Amygdala (tissue), 56 donors: ENCODE data around the gene TLCD1.
"Not testable (repeated sequence)": the region's sequence is repeated elsewhere in the genome, so short reads cannot be mapped to it uniquely, and the experiment has no call there.

ENCODE experiments used
- DNase-seq, 56 donors: peaks; one replicate each; lab custom pipeline; 2025; lab: John Stamatoyannopoulos, UW

The TLCD1 gene

DNA sequence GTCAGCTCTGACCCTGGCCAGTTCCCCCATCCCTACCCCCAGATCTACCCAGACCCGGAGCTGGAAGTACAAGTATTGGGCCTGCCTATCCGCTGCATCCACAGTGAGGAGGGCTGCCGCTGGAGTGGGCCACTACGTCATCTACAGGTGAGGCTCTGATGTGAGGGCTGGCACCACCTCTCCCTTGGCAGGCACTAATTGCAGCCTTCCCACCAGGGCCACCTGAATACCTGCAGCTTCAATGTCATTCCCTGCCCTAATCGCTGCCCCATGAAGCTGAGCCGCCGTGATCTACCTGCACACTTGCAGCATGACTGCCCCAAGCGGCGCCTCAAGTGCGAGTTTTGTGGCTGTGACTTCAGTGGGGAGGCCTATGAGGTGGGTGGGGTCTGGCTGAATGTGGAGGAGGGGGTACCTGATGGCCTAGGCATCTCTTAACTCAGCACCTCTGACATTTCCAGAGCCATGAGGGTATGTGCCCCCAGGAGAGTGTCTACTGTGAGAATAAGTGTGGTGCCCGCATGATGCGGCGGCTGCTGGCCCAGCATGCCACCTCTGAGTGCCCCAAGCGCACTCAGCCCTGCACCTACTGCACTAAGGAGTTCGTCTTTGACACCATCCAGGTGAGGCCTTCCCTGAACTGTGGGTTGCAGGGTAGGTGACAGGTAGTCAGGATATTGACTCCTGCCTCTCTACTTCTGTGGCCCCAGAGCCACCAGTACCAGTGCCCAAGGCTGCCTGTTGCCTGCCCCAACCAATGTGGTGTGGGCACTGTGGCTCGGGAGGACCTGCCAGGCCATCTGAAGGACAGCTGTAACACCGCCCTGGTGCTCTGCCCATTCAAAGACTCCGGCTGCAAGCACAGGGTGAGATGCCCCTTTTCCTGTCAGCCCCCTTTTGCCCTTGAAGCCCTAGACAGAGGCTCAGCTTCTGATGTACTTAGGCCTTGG lies 22.0 kb upstream of the TLCD1 start:
- no peak for DNase-seq

DNA sequence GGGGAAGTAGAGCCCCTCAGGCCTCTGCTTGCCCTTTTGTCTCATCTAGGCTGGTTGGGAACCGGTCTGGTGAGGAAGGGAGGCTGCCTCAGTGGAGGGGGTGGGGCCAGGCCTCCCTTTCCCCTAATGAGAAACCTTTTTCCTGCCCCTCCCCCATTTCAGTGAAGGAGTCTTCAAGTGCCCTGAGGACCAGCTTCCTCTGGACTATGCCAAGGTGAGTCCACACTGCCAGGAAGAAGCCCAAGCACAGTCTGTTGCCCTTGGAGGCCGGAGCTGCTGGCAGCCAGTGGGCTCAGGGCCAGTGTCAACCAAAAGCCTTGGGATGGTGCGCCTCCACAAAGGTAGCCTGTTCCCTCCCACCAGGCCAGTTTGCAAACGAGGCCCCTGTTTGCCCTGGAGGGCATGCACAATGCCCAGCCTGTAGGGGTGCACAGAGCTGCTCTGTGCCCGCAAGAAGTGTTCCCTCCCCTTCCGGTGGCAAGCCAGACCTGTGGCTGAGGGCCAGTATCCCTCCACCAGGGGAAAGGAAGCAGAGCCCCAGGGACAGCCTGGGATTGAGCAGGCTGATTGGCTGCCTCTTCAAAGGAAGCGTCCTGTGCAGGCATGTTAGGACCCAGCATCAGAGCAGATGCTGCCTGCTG lies 21.1 kb upstream of the TLCD1 start:
- peak in 51 of 56 donors; percentile 24 to 81 (median 67) for DNase-seq

DNA sequence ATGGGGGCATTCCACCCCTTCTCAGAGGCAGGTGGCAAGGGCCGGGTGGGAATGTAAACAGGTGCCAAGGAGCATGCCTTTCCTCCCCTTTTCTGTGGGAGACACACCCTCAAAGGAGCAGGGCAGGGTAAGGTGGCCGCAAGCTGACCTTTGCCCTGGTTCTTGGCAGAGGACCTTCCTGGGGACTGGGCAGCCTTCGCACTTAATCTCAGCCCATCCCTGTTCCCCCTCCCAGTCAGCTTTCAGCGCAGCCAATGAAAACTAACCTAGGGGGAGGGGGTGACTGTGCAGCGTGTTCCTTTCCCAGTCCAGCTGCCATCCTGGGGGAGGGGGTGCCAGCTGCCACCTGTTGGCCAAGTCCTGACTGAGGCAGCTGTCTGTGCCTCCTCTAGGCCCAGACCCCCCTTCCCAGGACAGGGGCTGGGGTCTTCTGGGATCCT lies 20.6 kb upstream of the TLCD1 start:
- DNase-seq, result peak in 45 of 56 donors; percentile 25 to 81 (median 62)

DNA sequence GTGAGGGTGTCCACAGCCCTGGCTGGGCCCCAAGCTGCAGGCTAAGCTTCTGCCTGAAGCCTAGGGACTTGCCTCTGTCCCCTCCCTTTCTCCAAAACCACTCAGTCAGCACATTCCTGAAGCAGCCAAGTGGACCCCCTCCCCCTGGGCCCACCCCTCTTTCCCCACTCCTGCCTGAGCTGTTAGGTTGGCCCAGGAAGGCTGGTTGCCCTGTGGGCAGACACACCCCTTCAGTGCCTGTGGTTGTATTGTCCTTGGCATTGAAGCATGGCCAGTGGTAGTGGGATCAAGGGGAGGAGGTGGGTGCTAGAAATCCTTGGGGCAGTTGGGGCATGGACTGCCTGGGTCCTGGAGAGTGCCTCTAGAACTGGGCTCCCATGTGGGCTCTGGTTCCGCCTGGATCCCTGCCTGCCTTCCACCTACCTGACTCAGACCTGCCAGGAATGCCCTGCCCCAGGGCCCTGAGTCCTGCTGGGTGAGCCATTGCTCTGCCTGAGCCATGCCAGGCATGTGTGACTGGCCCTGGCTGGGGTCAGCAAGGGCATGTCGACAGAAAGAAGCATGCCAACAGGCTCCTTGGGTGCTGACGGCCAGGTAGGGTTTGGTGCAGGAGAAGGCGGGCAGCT lies 19.9 kb upstream of the TLCD1 start:
- DNase-seq, result peak in 2 of 56 donors; percentile 49 to 57

DNA sequence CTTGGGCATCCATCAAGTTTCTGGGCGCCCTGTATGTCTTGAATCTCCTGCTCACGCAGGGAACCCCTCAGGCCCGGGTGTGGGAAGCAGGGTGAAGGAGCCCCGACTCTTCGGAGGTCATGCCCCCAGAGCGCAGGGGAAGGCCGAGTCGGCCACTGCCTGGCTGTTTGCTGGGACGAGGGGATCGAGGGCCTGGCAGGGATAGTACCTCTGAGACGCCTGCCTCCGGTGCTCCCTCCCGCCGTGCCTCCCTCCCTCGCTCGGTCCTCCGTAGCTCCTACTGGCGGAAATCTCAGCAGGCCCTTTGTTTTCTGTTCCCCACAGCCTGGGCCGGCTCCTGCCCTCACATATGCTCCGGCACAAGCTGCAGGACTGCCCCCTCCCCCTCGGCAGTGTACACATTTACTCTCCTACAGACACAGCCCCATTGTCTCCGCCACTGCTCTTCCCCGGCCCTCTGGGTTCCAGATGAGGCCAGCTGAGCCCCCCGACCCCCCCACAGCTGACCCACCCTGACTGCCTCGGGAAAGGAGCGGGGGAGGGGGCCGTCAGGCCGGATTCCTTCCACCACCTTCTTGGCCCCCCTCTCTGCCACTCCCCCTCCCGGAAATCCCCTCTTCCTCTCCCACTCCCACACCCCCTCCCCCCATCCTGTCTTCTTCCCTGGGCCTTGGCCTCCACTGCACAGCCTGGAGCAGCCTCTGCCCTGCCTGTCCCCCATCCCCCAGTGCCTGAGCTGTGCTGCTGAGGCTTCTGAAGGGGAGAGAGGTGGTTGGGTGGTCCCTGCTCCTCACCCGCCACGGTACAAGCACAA lies 19.1 kb upstream of the TLCD1 start:
- DNase-seq, result peak in 55 of 56 donors; percentile 26 to 97 (median 85)

DNA sequence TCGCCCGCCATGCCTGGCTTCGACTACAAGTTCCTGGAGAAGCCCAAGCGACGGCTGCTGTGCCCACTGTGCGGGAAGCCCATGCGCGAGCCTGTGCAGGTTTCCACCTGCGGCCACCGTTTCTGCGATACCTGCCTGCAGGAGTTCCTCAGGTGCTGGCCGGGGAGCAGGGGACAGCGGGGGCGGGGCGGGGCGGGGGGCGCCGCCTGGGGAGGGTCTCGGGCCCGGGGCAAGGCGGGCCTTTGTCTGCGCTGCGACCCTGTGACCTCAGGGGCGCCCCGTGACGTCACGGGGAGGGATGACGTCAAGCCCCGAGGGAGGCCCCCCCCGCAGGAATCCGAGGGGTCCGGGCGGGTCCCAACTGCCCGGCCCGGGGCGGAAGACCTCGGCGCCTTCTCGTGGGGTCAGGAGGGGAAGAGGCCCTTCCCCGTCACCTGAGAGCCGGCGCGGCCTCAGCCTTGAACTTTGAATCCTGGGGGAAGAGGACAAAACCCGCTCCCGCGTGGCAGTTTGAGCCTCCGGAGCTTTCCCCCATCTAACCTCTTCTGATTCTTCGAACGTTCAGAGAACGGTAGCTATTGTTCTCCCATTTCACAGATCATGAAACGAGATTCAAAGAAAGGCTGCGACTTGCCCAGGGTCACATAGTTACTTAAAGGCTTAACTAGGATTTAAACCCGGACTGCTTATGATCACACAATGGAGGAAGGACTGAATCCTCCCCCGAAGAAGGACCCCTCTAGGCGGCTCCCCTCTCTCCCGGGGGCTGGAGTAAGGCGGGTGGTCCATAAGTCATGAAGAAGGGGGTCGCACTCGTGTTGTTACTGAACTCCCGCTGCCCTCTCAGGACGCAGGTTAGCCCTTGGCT lies 18.3 kb upstream of the TLCD1 start:
- DNase-seq, result peak in 26 of 56 donors; percentile 20 to 74 (median 54)

DNA sequence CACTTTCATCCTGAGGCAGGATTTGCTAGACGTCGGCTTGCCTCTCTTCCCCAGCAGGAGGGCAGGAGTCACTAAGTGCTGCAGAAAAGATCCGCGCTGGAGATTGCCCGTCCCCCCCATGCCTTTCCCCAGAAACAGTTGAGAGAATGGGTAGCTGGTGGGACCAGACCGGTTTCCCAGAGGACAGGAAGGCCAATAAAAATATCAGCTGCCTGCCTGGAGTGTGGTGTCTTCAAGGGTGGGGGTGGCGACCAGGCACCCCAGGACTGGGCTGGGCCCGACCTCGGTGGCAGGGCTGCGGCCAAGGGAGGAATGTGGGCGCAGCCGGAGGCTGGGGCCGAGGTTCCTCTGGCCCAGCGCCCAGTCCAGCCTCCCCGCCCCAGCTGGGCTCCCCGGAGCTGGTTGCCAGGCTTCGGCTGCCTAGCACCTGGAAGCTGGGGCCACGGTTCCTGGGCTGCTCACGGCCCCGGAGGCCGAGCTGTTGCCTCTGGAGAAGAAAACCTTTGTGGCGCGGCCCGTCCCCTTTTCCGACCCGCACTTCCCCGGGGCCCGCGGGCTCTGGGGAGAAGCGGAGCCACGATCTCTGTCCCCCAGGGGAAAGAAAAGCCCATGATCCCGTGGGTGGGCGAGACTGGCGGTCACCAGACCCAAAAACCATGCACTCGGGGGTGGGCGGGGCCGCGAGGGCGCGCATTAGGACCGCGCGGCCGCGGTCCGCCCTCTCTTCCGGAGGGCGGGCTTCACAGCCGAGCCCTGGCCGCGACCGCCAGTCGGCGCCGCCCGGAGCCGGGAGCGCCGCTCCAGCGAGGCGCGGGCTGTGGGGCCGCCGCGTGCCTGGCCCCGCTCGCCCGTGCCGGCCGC lies 17.4 kb upstream of the TLCD1 start, which contains the start of gene TRAF4:
TRAF4 (plus strand) TSS at position 769 of the 861 bp plus-strand sequence. CDS start 102 bp downstream, outside the sequence.
- peak in 42 of 56 donors; percentile 23 to 84 (median 68) for DNase-seq

DNA sequence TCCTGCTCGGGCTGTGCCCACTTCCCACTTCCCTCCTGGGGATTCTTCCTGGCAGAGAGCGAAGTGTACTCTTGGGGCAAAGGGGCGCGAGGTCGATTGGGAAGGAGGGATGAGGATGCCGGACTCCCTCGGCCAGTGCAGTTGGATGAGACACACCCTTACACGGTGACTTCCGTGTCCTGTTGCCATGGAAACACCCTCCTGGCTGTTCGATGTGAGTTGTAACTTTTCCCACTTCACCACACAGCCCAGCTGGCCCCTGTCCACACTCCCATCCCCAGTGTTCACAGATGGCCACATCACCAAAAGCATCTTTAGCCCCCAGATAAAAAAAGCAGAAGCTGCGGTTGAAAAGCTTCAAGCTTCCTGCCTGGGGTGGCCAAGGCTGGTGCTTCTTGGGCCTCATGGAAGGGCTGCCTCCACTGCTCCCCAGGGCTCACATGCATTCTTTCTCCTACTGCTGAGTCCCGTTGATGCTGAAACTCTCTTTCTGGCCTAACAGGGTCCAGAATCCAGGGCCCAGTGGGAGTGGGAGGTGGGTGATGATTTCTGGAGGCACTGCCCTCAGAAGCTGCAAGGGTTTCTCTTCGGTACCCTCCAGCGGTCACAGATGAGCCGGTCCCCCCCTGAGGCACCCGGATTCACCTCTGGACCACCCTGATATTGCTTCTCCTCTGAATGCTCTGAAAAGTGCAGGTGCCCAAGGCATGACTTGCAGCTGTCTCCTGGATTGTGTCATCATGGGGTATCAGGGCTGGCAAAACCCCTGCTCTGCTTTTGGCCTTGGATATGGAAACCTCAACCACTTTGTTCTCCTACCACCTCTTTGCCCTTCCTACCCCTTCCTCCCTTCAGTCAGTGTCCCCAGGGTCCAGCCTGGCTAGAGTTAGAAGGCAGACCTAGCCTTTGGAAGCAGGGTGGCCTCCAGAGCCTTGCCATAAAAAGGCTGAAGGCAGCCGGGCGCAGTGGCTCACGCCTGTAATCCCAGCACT lies 15.6 kb upstream of the TLCD1 start:
- DNase-seq, result peak in 7 of 56 donors; percentile 6 to 40 (median 23)

DNA sequence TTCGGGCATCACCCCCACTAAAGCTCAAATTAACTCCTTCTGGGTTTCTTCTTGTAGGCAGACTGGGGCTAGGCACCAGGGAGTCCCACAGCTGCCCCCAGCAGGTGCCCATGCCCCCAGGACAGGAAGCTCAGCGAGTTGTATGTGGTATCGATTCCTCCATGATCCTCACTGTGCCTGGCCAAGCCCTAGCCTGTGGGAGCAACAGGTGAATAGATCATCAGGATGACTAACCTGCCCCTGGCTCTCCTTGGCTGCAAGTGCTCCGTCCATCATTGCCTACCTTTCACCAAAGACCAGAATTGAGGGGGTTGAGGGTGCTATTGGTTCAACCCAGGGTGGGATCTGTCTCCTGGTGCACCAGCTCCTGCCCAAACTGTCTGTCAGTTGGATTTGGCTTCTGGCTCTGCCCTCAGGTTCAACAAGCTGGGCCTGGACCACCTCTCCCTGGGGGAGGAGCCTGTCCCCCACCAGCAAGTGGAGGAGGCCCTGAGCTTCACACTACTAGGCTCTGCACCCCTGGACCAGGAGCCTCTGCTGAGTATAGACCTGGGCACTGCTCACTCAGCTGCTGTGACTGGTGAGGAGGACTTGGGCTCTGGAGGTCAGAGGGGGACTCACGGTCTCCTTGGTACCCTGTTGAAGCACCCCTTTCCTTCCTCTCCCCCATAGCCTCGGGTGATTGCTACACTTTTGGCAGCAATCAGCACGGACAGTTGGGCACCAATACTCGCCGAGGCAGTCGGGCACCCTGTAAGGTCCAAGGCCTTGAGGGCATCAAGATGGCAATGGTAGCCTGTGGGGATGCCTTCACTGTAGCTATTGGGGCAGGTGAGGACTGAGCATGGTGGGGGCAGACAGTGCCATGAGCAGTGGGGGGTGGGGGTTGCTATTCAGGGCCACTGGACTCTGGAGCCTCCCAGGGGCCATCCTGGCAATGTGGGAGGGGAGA lies 14.6 kb upstream of the TLCD1 start:
- DNase-seq, result no peak

DNA sequence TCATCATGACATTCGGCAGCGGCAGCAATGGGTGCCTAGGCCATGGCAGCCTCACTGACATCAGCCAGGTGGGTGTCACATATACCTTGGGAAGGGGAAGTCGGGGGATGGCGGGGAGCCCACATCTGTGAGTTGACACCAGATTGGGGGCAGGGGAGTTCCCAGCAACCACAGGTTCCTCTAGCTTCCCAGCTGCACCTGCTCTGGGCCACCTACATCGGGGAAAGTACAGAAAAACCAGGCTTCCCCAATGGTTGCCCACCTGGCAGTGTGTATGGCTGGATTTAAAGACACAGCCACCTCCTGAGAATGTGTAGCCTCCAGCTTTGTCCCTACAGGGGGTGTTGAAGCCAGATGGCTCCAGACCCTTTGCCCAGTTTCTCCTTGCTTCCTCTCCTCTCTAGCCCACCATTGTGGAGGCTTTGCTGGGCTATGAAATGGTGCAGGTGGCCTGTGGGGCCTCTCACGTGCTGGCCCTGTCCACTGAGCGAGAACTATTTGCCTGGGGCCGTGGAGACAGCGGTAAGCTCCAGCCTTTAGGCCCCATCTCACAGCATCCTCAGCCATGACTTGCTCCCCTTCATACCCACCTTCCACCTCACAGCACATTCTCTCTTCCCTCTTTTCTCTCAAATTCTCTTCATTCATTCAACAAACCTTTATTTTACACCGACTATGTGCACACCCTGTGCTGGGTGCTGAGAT lies 12.8 kb upstream of the TLCD1 start:
- no peak for DNase-seq

DNA sequence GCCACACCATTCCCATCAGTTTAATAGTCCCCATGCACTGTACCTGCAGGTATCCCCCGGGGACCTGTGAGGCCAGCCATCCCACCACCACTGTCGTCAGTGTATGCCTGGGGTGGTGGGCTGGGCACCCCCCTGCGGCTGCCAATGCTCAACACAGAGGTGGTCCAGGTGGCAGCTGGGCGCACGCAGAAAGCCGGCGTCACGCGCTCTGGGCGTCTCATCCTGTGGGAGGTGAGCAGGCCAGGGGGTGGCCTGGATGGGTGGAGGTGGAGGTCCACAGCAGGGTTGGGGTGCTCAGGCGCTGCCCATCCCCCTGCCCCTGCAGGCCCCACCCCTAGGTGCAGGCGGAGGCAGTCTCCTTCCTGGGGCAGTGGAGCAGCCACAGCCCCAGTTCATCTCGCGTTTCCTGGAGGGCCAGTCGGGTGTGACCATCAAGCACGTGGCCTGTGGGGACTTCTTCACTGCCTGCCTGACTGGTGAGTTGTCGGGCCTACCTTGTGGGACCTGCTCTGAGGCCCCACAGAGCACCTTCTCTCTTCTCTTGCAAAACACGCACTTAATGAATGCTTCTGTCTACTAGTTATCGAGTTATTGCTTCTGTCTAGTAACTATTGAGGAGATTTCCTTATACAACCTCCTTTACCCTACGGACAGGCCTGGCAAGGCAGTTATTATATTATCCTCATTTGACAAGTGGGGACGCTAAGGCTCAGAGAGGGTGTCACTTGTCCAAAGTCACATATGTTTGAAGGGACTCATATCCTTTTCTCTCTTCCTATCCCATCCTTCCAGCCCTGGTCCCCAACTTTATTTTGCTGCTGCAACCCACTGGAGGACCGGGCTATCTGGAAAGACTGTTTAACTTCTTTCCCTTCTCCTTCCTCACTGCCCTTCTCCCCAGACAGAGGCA lies 12.0 kb upstream of the TLCD1 start:
- DNase-seq, result no peak

DNA sequence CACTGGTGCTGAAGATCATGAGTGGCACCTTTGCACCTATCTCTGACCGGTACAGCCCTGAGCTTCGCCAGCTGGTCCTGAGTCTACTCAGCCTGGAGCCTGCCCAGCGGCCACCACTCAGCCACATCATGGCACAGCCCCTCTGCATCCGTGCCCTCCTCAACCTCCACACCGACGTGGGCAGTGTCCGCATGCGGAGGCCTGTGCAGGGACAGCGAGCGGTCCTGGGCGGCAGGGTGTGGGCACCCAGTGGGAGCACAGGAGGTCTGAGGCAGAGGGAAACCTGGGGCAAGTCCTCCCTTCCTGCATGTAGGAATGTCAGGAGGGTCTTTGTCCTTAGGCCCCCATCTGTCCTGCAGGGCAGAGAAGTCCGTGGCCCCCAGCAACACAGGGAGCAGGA lies 11.3 kb upstream of the TLCD1 start:
- DNase-seq, result no peak

DNA sequence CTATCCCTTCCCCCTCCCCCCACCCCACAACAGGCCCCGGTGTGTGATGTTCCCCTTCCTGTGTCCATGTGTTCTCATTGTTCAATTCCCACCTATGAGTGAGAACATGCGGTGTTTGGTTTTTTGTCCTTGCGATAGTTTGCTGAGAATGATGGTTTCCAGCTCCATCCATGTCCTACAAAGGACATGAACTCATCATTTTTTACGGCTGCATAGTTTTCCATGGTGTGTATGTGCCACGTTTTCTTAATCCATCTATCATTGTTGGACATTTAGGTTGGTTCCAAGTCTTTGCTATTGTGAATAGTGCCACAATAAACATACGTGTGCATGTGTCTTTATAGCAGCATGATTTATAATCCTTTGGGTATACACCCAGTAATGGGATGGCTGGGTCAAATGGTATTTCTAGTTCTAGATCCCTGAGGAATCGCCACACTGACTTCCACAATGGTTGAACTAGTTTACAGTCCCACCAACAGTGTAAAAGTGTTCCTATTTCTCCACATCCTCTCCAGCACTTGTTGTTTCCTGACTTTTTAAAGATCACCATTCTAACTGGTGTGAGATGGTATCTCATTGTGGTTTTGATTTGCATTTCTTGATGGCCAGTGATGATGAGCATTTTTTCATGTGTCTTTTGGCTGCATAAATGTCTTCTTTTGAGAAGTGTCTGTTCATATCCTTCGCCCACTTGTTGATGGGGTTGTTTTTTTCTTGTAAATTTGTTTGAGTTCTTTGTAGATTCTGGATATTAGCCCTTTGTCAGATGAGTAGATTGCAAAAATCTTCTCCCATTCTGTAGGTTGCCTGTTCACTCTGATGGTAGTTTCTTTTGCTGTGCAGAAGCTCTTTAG lies 10.1 kb upstream of the TLCD1 start:
- DNase-seq, result not testable (repeated sequence)
